ENCODE measurements around the gene RPL6. TPM values are rescaled to one million over a fixed set of nuclear protein-coding genes. Genes with fewer than 3 reads are reported as not detected.

RPL6 gene
- polyA plus RNA-seq, 3 donors = 2,076 to 2,457 (median 2,360) TPM

DNA sequence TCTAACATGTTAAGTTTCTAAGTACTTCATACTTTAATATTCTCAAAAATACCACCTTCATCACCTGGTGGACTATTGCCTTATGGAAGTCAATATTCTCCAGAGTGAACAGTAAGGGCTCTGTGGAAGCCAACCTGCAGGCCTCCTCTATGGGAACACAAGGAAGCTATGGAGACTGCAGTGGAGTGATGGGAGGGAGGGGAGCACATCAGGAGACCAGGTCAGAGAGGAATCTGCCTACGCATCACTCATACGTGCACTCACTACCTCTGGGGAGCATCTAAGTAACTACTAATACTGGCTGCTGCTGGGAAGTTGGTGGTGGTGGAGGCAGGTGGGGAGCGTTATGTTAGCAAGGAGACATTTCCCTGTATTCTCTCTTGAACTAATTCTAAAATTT lies 47.1 kb downstream of the RPL6 start:
- DNase-seq (ENCODE audit: extremely low read depth in 1 of 11, low read depth in 9 of 11, low spot score in 4 of 11) = no peak

GRCh38 chr12:112361271-112361670 lies 48.1 kb downstream of the RPL6 start:
- no peak for DNase-seq (ENCODE audit: extremely low read depth in 1 of 11, low read depth in 9 of 11, low spot score in 4 of 11)

DNA sequence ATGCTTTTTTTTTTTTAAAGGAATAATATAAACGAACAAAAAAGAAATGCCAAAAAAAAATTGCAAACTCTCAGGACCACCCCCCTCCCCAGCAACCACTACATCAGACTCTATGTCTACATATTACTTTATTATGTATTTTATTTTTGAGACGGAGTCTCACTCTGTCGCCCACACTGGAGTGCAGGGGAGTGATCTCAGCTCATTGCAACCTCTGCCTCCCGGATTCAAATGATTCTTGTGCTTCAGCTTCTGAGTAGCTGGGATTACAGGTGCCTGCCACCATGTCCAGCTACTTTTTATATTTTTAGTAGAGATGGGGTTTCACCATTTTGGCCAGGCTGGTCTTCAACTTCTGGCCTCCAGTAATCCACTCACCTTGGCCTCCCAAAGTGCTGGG lies 50.1 kb downstream of the RPL6 start:
- DNase-seq (ENCODE audit: extremely low read depth in 1 of 11, low read depth in 9 of 11, low spot score in 4 of 11) = no peak

DNA sequence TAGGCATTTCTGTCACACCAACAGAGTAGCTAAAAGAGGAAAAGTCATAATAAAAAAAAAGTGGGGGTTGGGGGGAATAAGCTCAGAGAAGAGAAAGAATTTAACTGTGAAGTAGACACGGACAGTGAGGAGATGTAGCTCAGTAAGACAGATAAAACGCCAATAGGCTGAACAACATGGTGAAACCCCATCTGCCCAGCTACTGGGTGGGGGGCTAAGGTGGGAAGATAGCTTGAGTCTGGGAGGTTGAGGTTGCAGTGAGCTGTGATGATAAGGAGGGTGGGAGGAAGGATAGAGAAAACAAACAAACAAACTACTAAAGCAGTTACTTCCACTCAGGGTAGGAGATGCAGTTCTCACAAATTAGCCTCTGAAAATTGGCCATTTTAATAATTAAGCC lies 52.2 kb downstream of the RPL6 start:
- no peak for DNase-seq (ENCODE audit: extremely low read depth in 1 of 11, low read depth in 9 of 11, low spot score in 4 of 11)

Other genes with a start within 250 kb of the RPL6 start
- gene HECTD4, start 27.2 kb downstream of the RPL6 start, polyA plus RNA-seq (ENCODE audit: insufficient read length in 3 of 3) = 10 to 100 TPM; 49.1 to 75.7 (median 49.8) TPM
- 10 to 100 TPM; 75.4 to 84.7 (median 77.5) TPM for gene PTPN11, start 9.3 kb upstream of the RPL6 start, polyA plus RNA-seq (ENCODE audit: insufficient read length in 3 of 3)